ENCODE results near the gene TRAF7.

TRAF7 gene

DNA sequence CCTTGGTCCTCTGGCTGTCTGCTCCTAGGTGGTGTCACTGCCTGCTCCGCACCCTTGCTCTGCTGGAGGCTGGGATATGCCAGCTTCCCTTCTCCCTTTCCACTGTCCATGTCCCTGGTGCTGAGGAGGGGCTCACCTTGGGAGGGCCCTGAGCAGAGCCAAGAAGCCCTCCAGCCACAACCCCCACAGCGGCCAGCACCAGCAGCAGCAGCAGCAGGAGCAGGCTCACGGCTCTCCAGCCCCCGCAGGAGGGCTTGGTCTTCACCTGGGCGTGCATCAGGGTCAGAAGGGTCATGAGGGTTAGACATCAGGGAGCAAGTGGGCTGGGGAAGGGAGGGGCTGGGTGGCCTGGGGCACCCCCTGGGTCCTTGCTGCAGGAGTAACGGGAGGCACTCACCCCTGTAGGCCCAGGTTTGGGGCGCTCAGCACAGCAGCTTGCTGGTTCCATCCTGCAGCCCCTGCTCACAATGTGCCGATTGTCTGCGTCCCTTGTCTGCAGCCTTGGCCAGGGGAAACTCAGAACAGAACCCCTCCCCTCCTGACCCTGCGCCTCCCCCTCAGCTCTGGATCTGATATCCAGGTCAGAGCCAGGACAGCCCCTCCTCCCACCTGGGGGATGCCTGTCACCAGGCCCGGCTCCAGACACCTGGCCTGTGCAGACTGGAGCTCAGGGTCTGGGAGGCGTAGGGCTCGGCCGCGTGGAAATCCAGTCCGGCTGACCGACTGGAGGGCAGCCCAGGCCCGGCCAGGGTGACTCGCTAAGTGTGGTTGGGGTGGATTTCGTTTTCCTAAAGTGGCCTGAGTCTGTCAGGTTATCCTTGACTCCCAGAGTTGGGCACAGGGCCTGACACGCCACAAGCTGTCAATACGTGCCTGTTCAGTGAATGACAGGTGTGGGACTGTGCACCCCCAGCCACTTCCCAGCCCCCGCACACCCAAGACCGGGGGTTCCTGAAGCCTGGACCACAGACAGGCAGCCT lies 55.1 kb downstream of the TRAF7 start, which contains the start of gene BRICD5:
BRICD5 (minus strand) TSS at position 478 of the 980 bp plus-strand sequence; CDS start at position 448, 30 bp downstream.
- H3K4me3 ChIP-seq (ENCODE audit: low read depth, low read length) = no peak within 1 kb of the TSS
- TF ChIP-seq, protein P1, sequence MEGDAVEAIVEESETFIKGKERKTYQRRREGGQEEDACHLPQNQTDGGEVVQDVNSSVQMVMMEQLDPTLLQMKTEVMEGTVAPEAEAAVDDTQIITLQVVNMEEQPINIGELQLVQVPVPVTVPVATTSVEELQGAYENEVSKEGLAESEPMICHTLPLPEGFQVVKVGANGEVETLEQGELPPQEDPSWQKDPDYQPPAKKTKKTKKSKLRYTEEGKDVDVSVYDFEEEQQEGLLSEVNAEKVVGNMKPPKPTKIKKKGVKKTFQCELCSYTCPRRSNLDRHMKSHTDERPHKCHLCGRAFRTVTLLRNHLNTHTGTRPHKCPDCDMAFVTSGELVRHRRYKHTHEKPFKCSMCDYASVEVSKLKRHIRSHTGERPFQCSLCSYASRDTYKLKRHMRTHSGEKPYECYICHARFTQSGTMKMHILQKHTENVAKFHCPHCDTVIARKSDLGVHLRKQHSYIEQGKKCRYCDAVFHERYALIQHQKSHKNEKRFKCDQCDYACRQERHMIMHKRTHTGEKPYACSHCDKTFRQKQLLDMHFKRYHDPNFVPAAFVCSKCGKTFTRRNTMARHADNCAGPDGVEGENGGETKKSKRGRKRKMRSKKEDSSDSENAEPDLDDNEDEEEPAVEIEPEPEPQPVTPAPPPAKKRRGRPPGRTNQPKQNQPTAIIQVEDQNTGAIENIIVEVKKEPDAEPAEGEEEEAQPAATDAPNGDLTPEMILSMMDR (IDR thresholded peaks at IDR 0.05; ENCODE audit: borderline replicate concordance, insufficient read depth, low read depth, low read length) = no peak

DNA sequence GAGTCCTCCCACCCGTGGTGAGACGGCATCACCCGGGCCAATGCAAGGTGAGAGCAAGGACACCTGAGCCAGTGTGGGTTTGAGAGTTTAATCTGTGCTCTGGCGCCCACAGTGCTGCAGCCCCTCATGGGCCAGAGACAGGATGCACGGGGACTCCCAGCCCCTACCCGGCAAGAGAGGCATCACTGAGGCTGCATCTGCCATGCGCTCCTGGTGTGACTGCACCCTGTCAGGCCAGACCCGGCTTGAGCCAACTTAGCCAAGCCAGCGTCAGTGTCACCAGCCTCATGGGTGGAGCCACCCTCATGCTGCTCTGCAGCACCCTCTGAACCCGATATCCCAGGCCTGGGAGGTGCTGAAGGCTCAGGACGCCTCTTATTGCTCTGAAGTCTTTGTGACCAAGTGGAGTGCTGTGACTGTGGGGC lies 56.4 kb downstream of the TRAF7 start:
- no peak overlapping the region for H3K4me3 ChIP-seq (ENCODE audit: low read depth, low read length)
- TF ChIP-seq, protein P1 (IDR thresholded peaks at IDR 0.05; ENCODE audit: borderline replicate concordance, insufficient read depth, low read depth, low read length) = no peak

DNA sequence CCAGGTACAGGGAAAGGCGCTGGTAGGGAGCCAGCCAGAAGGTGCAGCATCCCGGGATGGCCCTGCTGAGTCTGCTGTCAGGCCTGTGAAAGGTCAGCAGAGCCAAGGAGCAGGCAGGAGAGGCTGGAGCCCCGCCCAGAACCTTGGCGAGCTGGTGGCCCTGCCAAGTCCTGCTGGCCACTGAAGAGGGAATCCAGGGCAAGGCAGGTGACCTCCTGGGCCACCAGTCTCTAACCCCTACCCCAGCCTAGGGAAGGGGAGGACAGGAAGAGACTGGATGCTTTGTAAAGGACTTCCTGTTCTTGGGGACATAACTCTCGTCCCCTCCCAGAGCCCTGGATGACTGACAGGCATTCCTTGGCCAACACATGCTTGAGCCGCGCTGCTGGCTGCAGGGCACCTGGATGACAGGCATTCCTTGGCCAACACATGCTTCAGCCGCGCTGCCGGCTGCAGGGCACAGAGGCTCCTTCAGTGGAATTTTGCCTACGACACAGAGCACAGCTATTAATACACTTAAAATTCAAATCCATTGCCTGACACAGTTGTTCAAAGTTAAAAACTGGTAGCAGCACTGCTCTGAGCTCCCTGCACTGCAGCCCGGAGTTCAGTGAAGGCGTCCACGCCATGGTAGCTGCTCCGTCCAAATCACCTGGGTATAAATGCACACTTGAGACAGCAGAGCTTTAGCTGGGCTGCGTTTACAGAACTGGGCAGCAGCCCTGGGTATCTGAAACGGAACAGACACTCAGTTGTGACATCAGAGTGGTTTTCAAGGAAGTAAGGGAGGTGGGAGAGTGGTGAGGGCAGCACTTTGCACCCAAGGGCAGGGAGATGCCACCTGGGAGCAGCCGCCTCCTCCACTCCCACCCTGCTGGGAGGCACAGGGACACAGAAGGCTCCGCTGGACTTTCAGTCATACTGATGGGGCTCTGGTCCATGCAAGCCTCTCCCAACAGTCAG lies 57.1 kb downstream of the TRAF7 start:
- TF ChIP-seq, protein P1 (IDR thresholded peaks at IDR 0.05; ENCODE audit: borderline replicate concordance, insufficient read depth, low read depth, low read length) = no peak
- H3K4me3 ChIP-seq (ENCODE audit: low read depth, low read length) = peak overlapping the region; percentile 89

DNA sequence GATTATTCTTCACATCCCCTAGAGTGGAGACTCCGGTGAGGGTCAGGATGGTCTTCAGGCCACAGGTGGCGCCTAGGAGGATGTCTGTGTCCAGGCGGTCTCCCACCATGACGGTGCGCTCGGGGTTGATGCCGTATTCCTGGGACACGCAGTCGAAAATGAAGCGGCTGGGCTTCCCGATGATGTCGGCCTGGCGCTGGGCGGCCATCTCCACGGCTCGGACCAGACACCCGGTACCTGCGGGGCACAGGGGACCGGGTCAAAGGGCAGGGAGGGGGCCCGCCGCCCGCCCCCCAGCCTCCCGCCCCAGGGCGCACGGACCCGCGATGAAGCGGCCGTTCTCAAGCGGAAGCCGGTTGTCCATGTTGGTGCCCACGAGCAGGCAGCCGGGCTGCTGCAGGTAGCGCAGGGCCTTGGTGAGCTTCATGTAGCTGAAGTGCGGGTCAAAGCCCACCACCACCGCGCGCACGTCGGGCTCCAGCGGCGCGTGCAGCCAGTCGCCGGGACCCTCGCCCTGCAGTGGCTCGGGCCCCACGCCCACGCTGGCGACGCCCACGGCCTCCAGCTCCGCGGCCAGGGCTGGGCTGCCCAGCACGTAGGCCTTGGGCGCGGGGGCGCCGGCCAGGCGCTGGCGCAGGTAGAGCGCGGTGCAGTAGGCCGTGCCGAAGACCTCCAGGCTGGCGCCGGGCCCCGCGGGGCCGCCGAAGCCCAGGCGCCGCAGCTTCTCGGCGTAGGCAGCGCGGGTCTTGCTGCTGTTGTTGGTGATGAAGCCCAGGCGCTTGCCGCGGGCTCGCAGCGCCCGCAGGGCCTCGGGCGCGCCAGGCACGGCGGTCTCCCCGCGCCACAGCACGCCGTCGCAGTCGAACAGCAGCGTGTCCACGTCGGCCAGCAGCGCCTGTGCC lies 58.5 kb downstream of the TRAF7 start:
- H3K4me3 ChIP-seq (ENCODE audit: low read depth, low read length) = peak overlapping the region; percentile 89
- TF ChIP-seq, protein P1 (IDR thresholded peaks at IDR 0.05; ENCODE audit: borderline replicate concordance, insufficient read depth, low read depth, low read length) = no peak

DNA sequence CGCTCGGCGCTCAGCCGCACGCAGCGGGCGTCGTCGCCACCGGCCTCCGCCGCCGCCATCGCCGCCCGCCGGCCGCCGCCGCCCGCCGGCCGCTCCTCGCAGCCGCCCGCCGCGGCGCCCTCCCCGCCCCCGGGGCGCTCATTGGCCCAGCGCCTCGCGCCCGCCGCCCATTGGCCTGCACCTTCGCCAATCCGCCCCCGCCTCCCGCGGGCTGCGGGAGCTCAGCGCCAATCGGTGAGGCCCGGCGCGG lies 59.1 kb downstream of the TRAF7 start, which contains the start of gene PGP:
PGP (minus strand) TSS at position 122 of the 250 bp plus-strand sequence; CDS start at position 59, 63 bp downstream.
- H3K4me3 ChIP-seq (ENCODE audit: low read depth, low read length) = peak within 1 kb of the TSS; percentile 90
- TF ChIP-seq, protein P1 (IDR thresholded peaks at IDR 0.05; ENCODE audit: borderline replicate concordance, insufficient read depth, low read depth, low read length) = no peak

DNA sequence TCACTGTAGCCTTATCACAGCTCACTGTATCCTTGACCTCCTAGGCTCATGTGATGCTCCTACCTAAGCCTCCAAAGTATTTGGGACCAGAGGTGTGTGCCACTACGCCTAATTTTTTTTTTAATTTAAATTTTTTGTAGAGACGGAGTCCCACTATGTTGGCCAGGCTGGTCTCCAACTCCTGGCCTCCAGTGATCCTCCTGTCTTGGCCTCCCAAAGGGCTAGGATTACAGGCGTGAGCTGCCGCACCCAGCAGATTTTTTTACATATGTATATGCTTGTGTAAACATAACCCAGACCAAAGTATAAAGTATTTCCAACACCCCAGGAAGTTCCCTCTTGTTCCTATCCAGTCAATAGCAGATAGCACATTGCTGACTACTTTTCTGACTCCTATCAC lies 60.7 kb downstream of the TRAF7 start:
- TF ChIP-seq, protein P1 (IDR thresholded peaks at IDR 0.05; ENCODE audit: borderline replicate concordance, insufficient read depth, low read depth, low read length) = no peak
- no peak overlapping the region for H3K4me3 ChIP-seq (ENCODE audit: low read depth, low read length)
